Brain microvascular endothelial cell (primary cell): ENCODE results near the gene IPO11.
A peak's percentile ranks its signal among the peaks of the same experiment; 100 is the strongest.

Source experiments
- DNase-seq: peaks from one replicate; pipeline ENCODE4 v3.0.0-alpha.2; 2020
- H3K27ac ChIP-seq: fragments of 250-450 bp; sonication (Bioruptor Pico); 2 replicates; pipeline ENCODE4 v1.5.1; 2020; ENCODE audit warnings: mild to moderate bottlenecking, moderate library complexity
- H3K27me3 ChIP-seq: fragments of 250-450 bp; sonication (Bioruptor Pico); replicated peaks from 2 replicates; pipeline ENCODE4 v1.5.1; 2020; ENCODE audit warnings: mild to moderate bottlenecking
- H3K36me3 ChIP-seq: fragments of 250-450 bp; sonication (Bioruptor Pico); replicated peaks from 2 replicates; pipeline ENCODE4 v1.5.1; 2020; ENCODE audit warnings: mild to moderate bottlenecking
- H3K4me3 ChIP-seq: 2 replicates; pipeline ENCODE4 v1.5.1; 2011; ENCODE audit warnings: low read depth, mild to moderate bottlenecking, control low read depth, low read length, moderate library complexity
- CTCF ChIP-seq: IDR thresholded peaks from 2 replicates; pipeline ENCODE4 v1.5.1; 2011; ENCODE audit warnings: low read depth, mild to moderate bottlenecking, moderate library complexity, low read length, control low read depth, inconsistent platforms; ENCODE audit errors: missing control alignments
- in situ Hi-C: cut with HindIII; loops from 2 replicates; pipeline ENCODE4 v1.10.0; 2017; ENCODE audit warnings: low sequenced_read_pairs, low pct_ligation_motif_present

IPO11 gene

DNA sequence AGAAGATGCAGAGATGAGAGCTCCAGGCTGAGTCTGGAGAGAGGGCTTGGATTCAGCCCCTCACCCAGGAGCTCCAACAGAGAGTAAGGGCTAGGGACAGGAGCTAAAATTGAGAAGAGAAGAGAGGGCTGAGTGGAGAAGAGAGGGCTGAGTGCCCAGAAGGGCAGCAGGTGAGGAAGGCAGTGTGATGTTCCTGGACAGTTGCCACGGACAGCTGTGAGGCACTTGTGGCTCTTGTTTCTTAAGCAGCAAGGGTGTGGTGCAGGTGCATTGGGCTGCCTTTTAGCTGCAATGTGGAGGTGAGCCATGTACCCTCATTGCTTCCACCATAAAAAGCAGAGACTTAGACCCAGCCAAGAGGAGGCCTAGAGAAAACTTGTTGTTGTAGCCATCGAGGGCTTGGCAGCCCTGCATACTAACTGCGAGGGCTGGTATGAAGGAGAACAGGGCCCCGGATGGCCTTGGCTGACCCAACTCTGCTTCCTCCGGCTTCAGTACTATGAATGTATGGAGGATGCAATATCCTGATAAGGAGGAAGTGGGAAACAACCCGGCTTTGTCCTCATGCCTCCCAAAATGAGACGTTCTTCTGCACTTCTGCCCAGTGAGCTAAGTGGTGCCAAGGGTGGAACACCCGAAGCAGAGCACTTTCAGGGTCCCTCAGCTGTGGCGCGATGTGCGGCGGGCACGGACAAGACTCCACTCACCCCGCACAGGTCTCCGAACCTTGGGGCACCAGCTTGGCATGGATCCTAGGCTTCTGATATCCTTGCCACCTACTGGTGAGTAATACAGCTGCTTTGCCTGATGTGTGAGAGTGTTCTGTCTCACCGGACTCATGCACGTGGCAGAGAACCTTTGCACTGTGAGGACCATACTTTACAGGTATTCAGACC is 231.2 kb downstream of the IPO11 start:
- Histone ChIP-seq H3K27me3 (no peaks in the 10 kb centered on the region), H3K4me3 (no peak overlapping the region), H3K36me3 (no peaks in the 10 kb centered on the region), H3K27ac (no peak overlapping the region)
- DNase-seq: no peak
- in situ Hi-C loops: no loop called here
- TF ChIP-seq CTCF: peak; percentile 3

DNA sequence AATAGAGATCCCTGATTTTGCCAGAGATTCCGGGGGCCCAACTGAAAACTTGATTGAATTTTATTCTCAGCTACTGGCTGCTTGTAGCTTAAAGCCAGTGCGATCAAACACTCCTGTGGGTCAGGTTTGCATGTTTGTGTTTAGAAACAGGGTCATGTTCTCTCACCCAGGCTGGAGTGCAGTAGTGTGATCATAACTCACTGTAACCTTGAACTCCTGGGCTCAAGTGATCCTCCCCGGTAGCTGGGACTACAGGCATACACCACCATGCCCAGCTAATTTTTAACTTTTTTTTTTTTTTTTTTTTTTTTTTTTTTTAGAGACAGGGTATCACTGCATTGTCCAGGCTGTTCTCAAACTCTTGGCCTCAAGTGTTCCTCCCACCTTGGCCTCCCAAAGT is 232.7 kb downstream of the IPO11 start:
- Histone ChIP-seq H3K4me3 (no peak overlapping the region), H3K27ac (no peak overlapping the region), H3K36me3 (no peaks in the 10 kb centered on the region), H3K27me3 (no peaks in the 10 kb centered on the region)
- in situ Hi-C loops: no loop called here
- no peak for TF ChIP-seq CTCF
- DNase-seq: no peak

GRCh38 chr5:62647241-62647640 is 234.7 kb downstream of the IPO11 start:
- no peak for DNase-seq
- H3K27me3 ChIP-seq: no peaks in the 10 kb centered on the region
- no peak overlapping the region for H3K4me3 ChIP-seq
- TF ChIP-seq CTCF: no peak
- no peak overlapping the region for H3K27ac ChIP-seq
- in situ Hi-C loops: no loop called here
- H3K36me3 ChIP-seq: no peaks in the 10 kb centered on the region

DNA sequence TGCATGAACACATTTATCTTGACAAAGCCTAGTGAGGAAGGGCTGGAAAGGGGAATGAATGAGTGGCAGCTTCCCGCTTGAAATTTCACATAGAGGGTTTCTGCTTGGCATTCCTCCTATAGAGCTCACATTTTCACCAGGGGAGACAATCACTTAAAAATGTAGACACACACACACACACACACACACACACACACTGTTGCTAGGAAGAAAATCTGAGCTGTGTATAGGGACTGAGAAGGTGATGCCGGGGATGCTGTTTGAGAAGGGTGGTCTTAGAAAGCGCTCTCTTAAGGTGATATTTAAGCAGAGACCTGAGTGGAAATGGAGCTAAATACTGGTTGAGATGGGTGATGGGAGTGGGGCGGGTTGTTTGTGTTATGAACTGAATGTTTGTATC is 236.5 kb downstream of the IPO11 start:
- TF ChIP-seq CTCF: no peak
- Histone ChIP-seq H3K27me3 (no peaks in the 10 kb centered on the region), H3K36me3 (no peaks in the 10 kb centered on the region), H3K27ac (no peak overlapping the region), H3K4me3 (no peak overlapping the region)
- in situ Hi-C loops: no loop called here
- no peak for DNase-seq

DNA sequence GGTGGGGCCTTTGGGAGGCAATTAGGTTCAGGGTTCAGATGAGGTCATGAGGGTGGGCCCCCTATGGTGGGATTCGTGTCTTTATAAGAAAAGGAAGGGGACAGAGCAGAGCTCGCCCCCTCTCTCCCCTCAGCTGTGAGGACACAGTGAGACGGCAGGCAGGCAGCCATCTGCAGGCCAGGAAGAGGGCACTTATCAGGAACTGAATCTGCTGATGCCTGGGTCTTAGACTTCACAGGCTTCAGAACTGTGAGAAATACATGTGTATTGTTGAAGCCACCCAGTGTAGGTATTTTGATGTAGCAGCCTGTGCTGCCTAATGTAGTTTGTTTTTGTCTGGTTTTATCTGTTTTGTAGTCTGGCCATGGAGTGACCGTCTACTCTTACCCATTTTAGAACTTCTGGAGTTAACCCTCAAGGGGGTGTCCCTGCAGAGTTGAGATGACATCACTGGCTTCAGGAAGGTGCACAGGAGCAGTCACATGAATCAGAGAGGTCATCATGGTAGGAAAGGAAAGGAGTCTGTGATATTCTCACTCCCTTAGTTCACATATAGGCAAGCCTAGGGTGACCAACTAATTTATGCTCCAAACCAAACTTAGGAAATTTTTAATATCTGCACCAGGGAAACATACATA is 237.0 kb downstream of the IPO11 start:
- in situ Hi-C loops: no loop called here
- H3K36me3 ChIP-seq: no peaks in the 10 kb centered on the region
- H3K27me3 ChIP-seq: no peaks in the 10 kb centered on the region
- H3K27ac ChIP-seq: no peak overlapping the region
- TF ChIP-seq CTCF: no peak
- no peak for DNase-seq
- no peak overlapping the region for H3K4me3 ChIP-seq

DNA sequence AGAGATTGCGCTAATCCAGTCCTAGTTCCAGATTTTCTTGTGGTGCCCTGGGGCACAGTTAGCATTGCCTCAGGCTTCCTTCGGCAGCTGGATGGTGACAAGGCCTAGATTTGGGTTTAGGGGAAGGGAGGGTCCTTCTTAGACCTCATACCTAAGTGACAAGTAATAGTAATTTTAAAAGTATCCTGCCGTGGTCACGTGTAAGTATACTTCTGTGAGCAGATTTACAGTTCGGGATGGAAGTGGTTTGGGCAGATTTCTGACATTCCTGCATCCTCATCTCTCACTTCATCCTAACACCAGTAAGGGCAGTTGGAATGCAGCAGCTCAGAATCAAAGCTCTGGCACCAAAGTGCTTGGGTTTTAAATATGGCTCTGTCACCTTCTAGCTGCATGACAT is 237.6 kb downstream of the IPO11 start:
- no peaks in the 10 kb centered on the region for H3K36me3 ChIP-seq
- no peak for TF ChIP-seq CTCF
- H3K27me3 ChIP-seq: no peaks in the 10 kb centered on the region
- no peak overlapping the region for H3K4me3 ChIP-seq
- in situ Hi-C loops: no loop called here
- no peak for DNase-seq
- H3K27ac ChIP-seq: no peak overlapping the region
